Cardiac muscle cell (in vitro differentiated cells and primary cell): ENCODE results near the gene CFAP74. TPM values are rescaled to one million over a fixed set of nuclear protein-coding genes. Genes with fewer than 3 reads are reported as not detected.

Source experiments
- DNase-seq, 2 donors: peaks; one replicate each; pipeline versions ENCODE4 v3.0.0 to v3.0.0-alpha.2; 2010 to 2017; ENCODE audit warnings: low read depth in 1 of 2, low spot score in 1 of 2
- H3K27ac ChIP-seq: fragments of 200-600 bp; sonication (generic); 2 replicates; pipeline ENCODE4 v1.5.1; 2016
- H3K27me3 ChIP-seq: fragments of 200-600 bp; sonication (generic); 2 replicates; pipeline ENCODE4 v1.6.0; 2016; ENCODE audit warnings: control low read depth
- H3K36me3 ChIP-seq: fragments of 200-600 bp; sonication (generic); 2 replicates; pipeline ENCODE4 v1.5.1; 2016; ENCODE audit warnings: control low read depth
- H3K4me1 ChIP-seq: fragments of 200-600 bp; sonication (generic); 2 replicates; pipeline ENCODE4 v1.8.1; 2017; ENCODE audit warnings: low read depth, mild to moderate bottlenecking, mixed run types
- H3K4me3 ChIP-seq: fragments of 200-600 bp; sonication (generic); 2 replicates; pipeline ENCODE4 v1.5.1; 2016; ENCODE audit warnings: mild to moderate bottlenecking
- H3K9me3 ChIP-seq: fragments of 200-600 bp; sonication (generic); 2 replicates; pipeline ENCODE4 v1.5.1; 2017; ENCODE audit warnings: low read depth, mild to moderate bottlenecking, control low read depth
- CTCF ChIP-seq: IDR thresholded peaks from 2 replicates; pipeline ENCODE4 v1.5.1; 2012; ENCODE audit warnings: low read depth, mild to moderate bottlenecking, low read length
- polyA plus RNA-seq: library from polyadenylated mRNA; unstranded; fragments of >200 nt; fragmentation: Nextera tagmentation; extraction: Ambion mirVana; gene quantifications from 2 replicates; pipeline ENCODE4 v1.2.1, GENCODE V29; 2016
- total RNA-seq: library from RNA; depleted of rRNA; stranded (reverse); fragments of >200 nt; gene quantifications from 2 replicates; pipeline ENCODE4 v1.2.3, GENCODE V29; 2016

The CFAP74 gene
- total and polyA plus RNA-seq, 2 experiments from 2014 or later, result 0.63 to 1.7 TPM

GRCh38 chr1:2046953-2047748 lies 43.6 kb upstream of the CFAP74 start:
- Histone ChIP-seq H3K27ac (no peak overlapping the region), H3K9me3 (no peaks in the 10 kb centered on the region), H3K4me3 (no peak overlapping the region), H3K27me3 (peaks cover 8% of the 10 kb centered on the region), H3K36me3 (no peaks in the 10 kb centered on the region), H3K4me1 (no peaks in the 10 kb centered on the region)
- no peak for DNase-seq
- no peak for TF ChIP-seq CTCF

GRCh38 chr1:2046174-2046917 lies 42.8 kb upstream of the CFAP74 start:
- no peak overlapping the region for H3K4me3 ChIP-seq
- H3K27ac ChIP-seq, result no peak overlapping the region
- H3K4me1 ChIP-seq, result no peaks in the 10 kb centered on the region
- no peaks in the 10 kb centered on the region for H3K9me3 ChIP-seq
- TF ChIP-seq CTCF, result peak; percentile 75
- H3K36me3 ChIP-seq, result no peaks in the 10 kb centered on the region
- DNase-seq, result peak; percentile 31 to 85
- H3K27me3 ChIP-seq, result peaks cover 8% of the 10 kb centered on the region

DNA sequence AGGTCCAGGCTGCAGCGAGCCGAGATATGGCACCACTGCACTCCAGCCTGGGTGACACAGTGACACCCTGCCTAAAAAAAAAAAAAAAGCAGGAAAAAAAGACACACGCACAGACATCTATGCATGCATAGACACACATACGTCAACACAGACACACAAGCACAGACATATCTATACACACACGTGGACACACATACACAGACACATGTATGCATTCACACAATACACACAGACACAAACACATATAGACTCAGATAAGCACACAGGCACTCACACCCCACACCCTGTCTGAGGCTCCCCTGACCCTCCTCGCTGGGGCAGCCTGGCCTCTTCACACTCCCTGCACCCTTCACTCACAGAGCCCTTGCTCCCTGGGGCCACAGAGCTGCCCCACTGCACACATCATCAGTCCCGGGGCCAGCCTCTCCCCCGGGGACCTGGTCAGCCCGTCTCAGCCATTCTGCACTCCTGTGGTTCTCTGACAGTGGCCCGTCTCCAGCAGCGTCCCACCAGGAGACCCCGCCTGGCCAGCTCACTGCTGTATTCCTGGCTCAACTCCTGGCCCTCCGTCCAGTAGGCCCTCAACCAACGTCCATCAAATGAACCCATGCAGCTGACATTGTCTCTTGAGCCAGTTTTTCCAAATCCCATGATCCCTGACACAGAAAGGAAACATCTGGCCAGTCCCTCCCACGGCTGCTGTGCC lies 42.0 kb upstream of the CFAP74 start:
- H3K4me1 ChIP-seq, result no peaks in the 10 kb centered on the region
- no peaks in the 10 kb centered on the region for H3K9me3 ChIP-seq
- no peak overlapping the region for H3K27ac ChIP-seq
- DNase-seq, result peak in 1 of 2 donors; percentile 39
- TF ChIP-seq CTCF, result no peak
- H3K27me3 ChIP-seq, result peaks cover 8% of the 10 kb centered on the region
- H3K4me3 ChIP-seq, result no peak overlapping the region
- H3K36me3 ChIP-seq, result no peaks in the 10 kb centered on the region

DNA sequence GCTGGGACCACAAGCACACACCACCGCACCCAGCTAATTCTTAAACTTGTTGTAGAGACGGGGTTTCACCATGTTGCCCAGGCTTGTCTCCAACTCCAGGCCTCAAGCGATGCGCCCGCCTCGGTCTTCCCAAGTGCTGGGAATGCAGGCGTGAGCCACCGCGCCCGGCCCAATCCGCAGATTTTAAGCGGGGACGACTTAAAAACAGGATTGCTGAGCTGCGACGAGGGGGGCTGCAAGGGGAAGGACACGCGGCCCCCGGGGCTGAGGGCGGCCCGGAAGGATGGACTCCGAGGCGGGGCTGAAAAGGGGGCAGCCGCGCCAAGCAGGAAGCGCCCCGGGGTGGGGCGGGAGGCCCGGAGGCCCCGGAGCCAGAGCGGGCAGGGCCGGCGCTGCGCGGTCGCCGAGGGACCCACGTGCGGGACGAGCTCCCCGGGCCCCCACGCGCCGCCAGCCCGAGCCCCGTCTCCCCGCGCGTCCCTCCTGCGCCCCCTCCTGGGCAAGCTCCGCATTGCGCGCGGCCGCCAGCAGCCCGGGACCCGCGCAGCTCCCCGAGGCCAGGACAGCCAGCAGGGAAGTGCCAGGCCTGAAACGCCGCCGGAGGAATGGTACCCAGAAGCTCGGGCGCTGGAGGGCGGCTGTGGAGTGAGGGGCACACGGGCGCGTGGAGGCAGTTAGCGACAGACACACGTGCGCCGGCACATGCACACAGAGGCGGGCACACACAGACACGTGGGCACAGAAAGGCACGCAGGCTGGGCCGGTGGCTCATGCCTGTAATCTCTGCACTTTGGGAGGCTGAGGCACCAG lies 41.1 kb upstream of the CFAP74 start:
- peak; percentile 67 for TF ChIP-seq CTCF
- Histone ChIP-seq H3K27me3 (peaks cover 8% of the 10 kb centered on the region), H3K4me1 (no peaks in the 10 kb centered on the region), H3K4me3 (no peak overlapping the region), H3K27ac (no peak overlapping the region), H3K9me3 (no peaks in the 10 kb centered on the region), H3K36me3 (no peaks in the 10 kb centered on the region)
- DNase-seq, result peak; percentile 65 to 74

DNA sequence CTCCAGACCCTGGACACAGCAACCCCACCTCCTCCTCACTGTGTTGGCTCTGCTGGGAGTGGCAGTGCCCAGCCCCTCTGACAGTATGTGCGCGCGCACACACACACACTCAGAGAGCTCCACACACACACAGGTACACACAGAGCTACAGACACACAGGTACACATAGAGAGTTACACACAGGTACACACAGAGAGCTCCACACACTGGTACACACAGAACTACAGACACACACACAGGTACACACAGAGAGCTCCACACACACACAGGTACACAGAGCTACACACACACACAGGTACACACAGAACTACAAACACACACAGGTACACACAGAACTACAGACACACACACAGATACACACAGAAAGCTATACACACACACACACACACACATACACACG lies 40.3 kb upstream of the CFAP74 start:
- Histone ChIP-seq H3K4me3 (no peak overlapping the region), H3K4me1 (no peaks in the 10 kb centered on the region), H3K27me3 (peaks cover 8% of the 10 kb centered on the region), H3K9me3 (no peaks in the 10 kb centered on the region), H3K36me3 (no peaks in the 10 kb centered on the region), H3K27ac (no peak overlapping the region)
- no peak for TF ChIP-seq CTCF
- no peak for DNase-seq
